ENCODE measurements around the gene ARHGEF37.

ARHGEF37 gene

GRCh38 chr5:149628846-149629388 is 47.6 kb downstream of the ARHGEF37 start:
- DNase-seq (ENCODE audit: low read depth in 2 of 2) = no peak

- DNase-seq (ENCODE audit: low read depth in 2 of 2) = no peak
These were observed 48.1 kb downstream of the ARHGEF37 start for GRCh38 chr5:149629421-149629820.

GRCh38 chr5:149630337-149630736 is 49.0 kb downstream of the ARHGEF37 start:
- DNase-seq (ENCODE audit: low read depth in 2 of 2) = no peak

- no peak for DNase-seq (ENCODE audit: low read depth in 2 of 2)
These were observed 50.2 kb downstream of the ARHGEF37 start for GRCh38 chr5:149631506-149631905.

- DNase-seq (ENCODE audit: low read depth in 2 of 2) = peak in 1 of 2 experiments; percentile 5
These were observed 51.3 kb downstream of the ARHGEF37 start for GRCh38 chr5:149632311-149633251.

GRCh38 chr5:149633476-149634350 is 52.4 kb downstream of the ARHGEF37 start:
- no peak for DNase-seq (ENCODE audit: low read depth in 2 of 2)

- no peak for DNase-seq (ENCODE audit: low read depth in 2 of 2)
These were observed 54.1 kb downstream of the ARHGEF37 start for GRCh38 chr5:149635394-149635793.

- DNase-seq (ENCODE audit: low read depth in 2 of 2) = no peak
These were observed 55.0 kb downstream of the ARHGEF37 start for GRCh38 chr5:149636191-149636860.

- peak; percentile 11 to 16 for DNase-seq (ENCODE audit: low read depth in 2 of 2)
These were observed 55.6 kb downstream of the ARHGEF37 start for GRCh38 chr5:149636861-149637246.

- DNase-seq (ENCODE audit: low read depth in 2 of 2) = no peak
These were observed 56.8 kb downstream of the ARHGEF37 start for GRCh38 chr5:149638136-149638535.

- no peak for DNase-seq (ENCODE audit: low read depth in 2 of 2)
These were observed 57.4 kb downstream of the ARHGEF37 start for GRCh38 chr5:149638546-149639241.

GRCh38 chr5:149639737-149640136 is 58.4 kb downstream of the ARHGEF37 start:
- DNase-seq (ENCODE audit: low read depth in 2 of 2) = no peak

- no peak for DNase-seq (ENCODE audit: low read depth in 2 of 2)
These were observed 59.2 kb downstream of the ARHGEF37 start for GRCh38 chr5:149640350-149640999.

GRCh38 chr5:149641000-149641576 is 59.8 kb downstream of the ARHGEF37 start:
- DNase-seq (ENCODE audit: low read depth in 2 of 2) = no peak

- DNase-seq (ENCODE audit: low read depth in 2 of 2) = no peak
These were observed 60.3 kb downstream of the ARHGEF37 start for GRCh38 chr5:149641600-149641999.

GRCh38 chr5:149643781-149644180 is 62.5 kb downstream of the ARHGEF37 start:
- DNase-seq (ENCODE audit: low read depth in 2 of 2) = no peak

- no peak for DNase-seq (ENCODE audit: low read depth in 2 of 2)
These were observed 63.3 kb downstream of the ARHGEF37 start for GRCh38 chr5:149644629-149645028.

GRCh38 chr5:149645236-149645635 is 63.9 kb downstream of the ARHGEF37 start:
- no peak for DNase-seq (ENCODE audit: low read depth in 2 of 2)

- DNase-seq (ENCODE audit: low read depth in 2 of 2) = no peak
These were observed 64.4 kb downstream of the ARHGEF37 start for GRCh38 chr5:149645725-149646124.

- DNase-seq (ENCODE audit: low read depth in 2 of 2) = no peak
These were observed 65.3 kb downstream of the ARHGEF37 start for GRCh38 chr5:149646564-149646963.

Data from fibroblast of skin of left quadriceps (primary cell).